ENCODE measurements around the gene UTS2R. TPM values are rescaled to one million over a fixed set of nuclear protein-coding genes. Genes with fewer than 3 reads are reported as not detected.

UTS2R gene
- polyA plus RNA-seq, 1 donor from 2014 or later = not detected

- H3K9me3 ChIP-seq (ENCODE audit: low read length) = no peaks in the 10 kb centered on the region
- TF ChIP-seq SMC3 (conservative IDR thresholded peaks at IDR 0.05; ENCODE audit: poor library complexity) = no peak
- no peak for TF ChIP-seq TAF1 (IDR thresholded peaks at IDR 0.05; ENCODE audit: low read depth)
- no peak for TF ChIP-seq EZH2 (IDR thresholded peaks at IDR 0.05; ENCODE audit: borderline replicate concordance, insufficient read depth, low read length, poor library complexity, severe bottlenecking)
- no peak overlapping the region for H3K4me3 ChIP-seq (ENCODE audit: low read length)
- H3K36me3 ChIP-seq (ENCODE audit: insufficient read depth, low read length) = no peaks in the 10 kb centered on the region
- no peaks in the 10 kb centered on the region for H3K79me2 ChIP-seq (replicated peaks; ENCODE audit: insufficient read depth, low read length)
- no peak overlapping the region for H3K27ac ChIP-seq (ENCODE audit: low read length)
- no peak overlapping the region for H3K9ac ChIP-seq (ENCODE audit: low read length)
- no peak overlapping the region for H3K4me2 ChIP-seq (ENCODE audit: low read length)
- no peaks in the 10 kb centered on the region for H4K20me1 ChIP-seq (ENCODE audit: insufficient read depth)
- H2AFZ ChIP-seq (ENCODE audit: low read depth, low read length) = no peak overlapping the region
- no peaks in the 10 kb centered on the region for H3K27me3 ChIP-seq (ENCODE audit: insufficient read depth, low read depth, low read length)
- no peaks in the 10 kb centered on the region for H3F3A ChIP-seq (ENCODE audit: insufficient read depth, low read length, poor library complexity, severe bottlenecking)
- no peaks in the 10 kb centered on the region for H3K9me2 ChIP-seq (ENCODE audit: insufficient read depth, low read length)
Observed at GRCh38 chr17:82402865-82403264, 31.3 kb downstream of the UTS2R start.

GRCh38 chr17:82403662-82404660 is 32.4 kb downstream of the UTS2R start:
- Histone ChIP-seq H2AFZ (ENCODE audit: low read depth, low read length) (no peak overlapping the region), H3K9me3 (ENCODE audit: low read length) (no peaks in the 10 kb centered on the region), H3K9me2 (ENCODE audit: insufficient read depth, low read length) (no peaks in the 10 kb centered on the region)

More at GRCh38 chr17:82403662-82404660, 32.4 kb downstream of the UTS2R start:
- no peak overlapping the region for H3K4me2 ChIP-seq (ENCODE audit: low read length)
- TF ChIP-seq MXI1 (conservative IDR thresholded peaks at IDR 0.05; ENCODE audit: poor library complexity, severe bottlenecking) (no peak), SMC3 (conservative IDR thresholded peaks at IDR 0.05; ENCODE audit: poor library complexity) (no peak), RAD21 (conservative IDR thresholded peaks at IDR 0.05) (no peak), CTCF (IDR thresholded peaks at IDR 0.05; ENCODE audit: poor library complexity, severe bottlenecking) (no peak), EZH2 (IDR thresholded peaks at IDR 0.05; ENCODE audit: borderline replicate concordance, insufficient read depth, low read length, poor library complexity, severe bottlenecking) (no peak), TAF1 (IDR thresholded peaks at IDR 0.05; ENCODE audit: low read depth) (no peak), POLR2AphosphoS5 (IDR thresholded peaks at IDR 0.05) (no peak), EP300 (conservative IDR thresholded peaks at IDR 0.05; ENCODE audit: poor library complexity, severe bottlenecking) (no peak), REST (IDR thresholded peaks at IDR 0.05; ENCODE audit: borderline replicate concordance) (no peak)
- H3K27ac ChIP-seq (ENCODE audit: low read length) = no peak overlapping the region
- no peaks in the 10 kb centered on the region for H3F3A ChIP-seq (ENCODE audit: insufficient read depth, low read length, poor library complexity, severe bottlenecking)
- H3K4me3 ChIP-seq (ENCODE audit: low read length) = no peak overlapping the region
- no peaks in the 10 kb centered on the region for H4K20me1 ChIP-seq (ENCODE audit: insufficient read depth)
- H3K79me2 ChIP-seq (replicated peaks; ENCODE audit: insufficient read depth, low read length) = no peaks in the 10 kb centered on the region
- H3K9ac ChIP-seq (ENCODE audit: low read length) = no peak overlapping the region
- no peaks in the 10 kb centered on the region for H3K36me3 ChIP-seq (ENCODE audit: insufficient read depth, low read length)
- H3K27me3 ChIP-seq (ENCODE audit: insufficient read depth, low read depth, low read length) = no peaks in the 10 kb centered on the region
